Activated T-helper 1 cell treated with anti-CD3 and anti-CD28 coated beads, Interleukin-12 subunit alpha, Interleukin-12 subunit beta, Interleukin-2, Interleukin-4 antibody, amounts not matched to agents 30 ng/mL and 10 ng/mL and 1 ng/mL, durations not matched to agents 14 hours and 24 hours and 36 hours (primary cell): ENCODE data around the gene FOXN3. TPM values are rescaled to one million over a fixed set of nuclear protein-coding genes. Genes with fewer than 3 reads are reported as not detected.

Experiments
- DNase-seq: peaks from one replicate; pipeline ENCODE4 v3.0.0; 2021; ENCODE audit warnings: low spot score
- H3K27ac Mint-ChIP-seq: one replicate; pipeline ENCODE4 v1.8.0; 2021; ENCODE audit warnings: mild to moderate bottlenecking, mixed read lengths
- H3K27me3 Mint-ChIP-seq: one replicate; pipeline ENCODE4 v1.8.0; 2022; ENCODE audit warnings: mild to moderate bottlenecking, moderate library complexity, mixed read lengths; ENCODE audit not compliant: insufficient read depth
- H3K36me3 Mint-ChIP-seq: one replicate; pipeline ENCODE4 v1.8.0; 2021; ENCODE audit warnings: low read depth, mixed read lengths
- H3K4me1 Mint-ChIP-seq: one replicate; pipeline ENCODE4 v1.8.0; 2021; ENCODE audit warnings: low read depth, mixed read lengths
- H3K4me3 Mint-ChIP-seq: one replicate; pipeline ENCODE4 v1.8.0; 2021; ENCODE audit warnings: mild to moderate bottlenecking, moderate library complexity, mixed read lengths
- H3K9me3 Mint-ChIP-seq: one replicate; pipeline ENCODE4 v1.8.0; 2021; ENCODE audit warnings: mixed read lengths
- intact Hi-C: fragments of 100-400 bp; cut with micrococcal nuclease; formaldehyde crosslinking; loops from one replicate; pipeline ENCODE4 v1.15.1; 2024
- total RNA-seq: library from RNA; stranded (reverse); gene quantifications from 2 replicates; pipeline ENCODE4 v1.2.3, GENCODE V29; 2022

The FOXN3 gene
- total RNA-seq, 1 donor from 2014 or later = 86.9 TPM

GRCh38 chr14:89228921-89229639 lies 188.0 kb downstream of the FOXN3 start:
- intact Hi-C loops = loop anchor here (5.0 kb wide), 1 partner anchor 48 kb away; no protein-coding TSS in a partner anchor
- Mint-ChIP-seq H3K36me3 (peaks cover 5% of the 10 kb centered on the region), H3K27ac (no peak overlapping the region), H3K4me3 (no peak overlapping the region), H3K9me3 (no peaks in the 10 kb centered on the region), H3K4me1 (peaks cover 41% of the 10 kb centered on the region), H3K27me3 (no peaks in the 10 kb centered on the region)
- DNase-seq = no peak

DNA sequence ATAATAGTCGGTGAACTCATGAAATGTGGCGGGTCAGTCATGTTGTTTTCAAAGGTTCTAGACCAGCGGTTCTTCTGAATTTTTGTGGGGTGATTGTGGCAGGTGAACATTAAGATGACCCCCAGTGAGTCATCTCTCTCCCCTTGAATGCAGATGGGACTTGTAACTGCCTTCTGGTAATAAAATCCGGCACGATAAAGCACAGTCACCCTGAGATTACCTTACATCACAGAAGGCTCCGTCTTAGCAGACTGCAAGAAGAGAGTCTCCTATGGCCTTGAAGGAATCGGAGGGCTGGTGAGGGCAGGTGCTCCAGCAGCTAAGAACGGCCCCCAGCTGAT lies 189.6 kb downstream of the FOXN3 start:
- intact Hi-C loops = loop anchor here (5.0 kb wide), 1 partner anchor 50 kb away; no protein-coding TSS in a partner anchor
- no peak overlapping the region for H3K27ac Mint-ChIP-seq
- DNase-seq = no peak
- no peak overlapping the region for H3K4me3 Mint-ChIP-seq
- H3K9me3 Mint-ChIP-seq = no peaks in the 10 kb centered on the region
- H3K4me1 Mint-ChIP-seq = peaks cover 27% of the 10 kb centered on the region
- H3K27me3 Mint-ChIP-seq = no peaks in the 10 kb centered on the region
- peaks cover 5% of the 10 kb centered on the region for H3K36me3 Mint-ChIP-seq

- Mint-ChIP-seq H3K27me3 (no peaks in the 10 kb centered on the region), H3K4me1 (peaks cover 27% of the 10 kb centered on the region)
- intact Hi-C loops = loop anchor here (5.0 kb wide), 1 partner anchor 50 kb away; no protein-coding TSS in a partner anchor
These were observed 190.1 kb downstream of the FOXN3 start for GRCh38 chr14:89226801-89227495.

DNA sequence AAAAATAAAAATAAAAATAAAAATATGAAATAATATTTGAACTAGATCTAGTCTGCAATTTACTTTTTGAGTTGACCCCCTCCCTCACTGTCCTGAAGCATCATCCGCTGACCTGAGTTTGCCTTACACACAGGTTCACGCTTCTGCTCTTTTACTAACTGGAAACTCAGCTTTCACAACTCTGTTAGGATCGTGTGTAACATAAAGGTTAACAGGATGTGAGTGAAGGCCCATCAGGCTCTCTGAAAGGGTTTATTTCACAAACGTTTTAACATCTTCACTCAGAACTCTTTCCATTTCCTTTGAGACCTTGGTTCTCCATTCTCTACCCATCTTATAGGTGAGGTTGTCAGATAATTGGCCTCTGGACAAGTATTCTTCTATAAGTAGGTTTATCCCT lies 191.4 kb downstream of the FOXN3 start:
- no peaks in the 10 kb centered on the region for H3K9me3 Mint-ChIP-seq
- H3K4me3 Mint-ChIP-seq = no peak overlapping the region
- peaks cover 38% of the 10 kb centered on the region for H3K4me1 Mint-ChIP-seq
- DNase-seq = no peak
- peak overlapping the region; percentile 82 for H3K27ac Mint-ChIP-seq
- peaks cover 5% of the 10 kb centered on the region for H3K36me3 Mint-ChIP-seq
- intact Hi-C loops = loop anchor here (5.0 kb wide), 1 partner anchor 52 kb away; no protein-coding TSS in a partner anchor
- H3K27me3 Mint-ChIP-seq = no peaks in the 10 kb centered on the region

More at GRCh38 chr14:89226801-89227495, 190.1 kb downstream of the FOXN3 start:
- Mint-ChIP-seq H3K36me3 (peaks cover 5% of the 10 kb centered on the region), H3K27ac (no peak overlapping the region), H3K4me3 (no peak overlapping the region), H3K9me3 (no peaks in the 10 kb centered on the region)
- DNase-seq = no peak

DNA sequence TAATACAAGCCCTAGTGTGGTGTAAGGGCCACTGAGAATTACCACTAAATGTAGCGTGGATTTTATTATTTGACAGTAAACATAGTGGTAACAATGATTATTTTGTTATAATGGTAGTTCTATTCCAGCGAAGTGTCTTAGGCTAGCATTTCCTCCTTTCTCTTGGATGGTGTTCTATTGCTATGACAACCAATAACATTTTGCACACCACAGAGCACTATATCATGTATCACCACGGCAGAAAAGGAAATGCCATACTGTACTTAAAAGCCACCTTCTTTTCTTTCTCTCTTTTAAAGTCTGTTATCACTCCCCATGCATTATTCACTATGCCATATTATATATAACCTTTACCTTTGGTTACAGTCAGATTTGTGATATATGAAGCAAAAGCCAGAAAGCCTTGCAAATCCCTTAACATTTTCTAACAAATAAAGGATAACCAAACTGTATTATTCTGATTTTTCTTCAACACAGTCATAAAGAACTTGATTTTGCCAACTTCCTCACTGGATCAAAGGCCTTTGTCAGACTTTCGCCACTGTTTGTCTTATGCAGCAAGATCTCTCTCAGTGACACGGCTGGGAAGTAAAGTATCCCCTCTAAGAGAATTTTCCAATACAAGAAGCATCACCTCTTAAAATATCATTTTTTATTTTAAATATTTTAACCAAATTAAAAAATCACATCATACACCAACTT lies 195.8 kb downstream of the FOXN3 start:
- intact Hi-C loops = no loop called here
- H3K36me3 Mint-ChIP-seq = peaks cover 10% of the 10 kb centered on the region
- no peaks in the 10 kb centered on the region for H3K9me3 Mint-ChIP-seq
- peaks cover 23% of the 10 kb centered on the region for H3K4me1 Mint-ChIP-seq
- no peak for DNase-seq
- H3K4me3 Mint-ChIP-seq = no peak overlapping the region
- H3K27ac Mint-ChIP-seq = no peak overlapping the region
- no peaks in the 10 kb centered on the region for H3K27me3 Mint-ChIP-seq

- peaks cover 13% of the 10 kb centered on the region for H3K4me1 Mint-ChIP-seq
- no peak for DNase-seq
- H3K27me3 Mint-ChIP-seq = no peaks in the 10 kb centered on the region
- no peak overlapping the region for H3K27ac Mint-ChIP-seq
- peaks cover 10% of the 10 kb centered on the region for H3K36me3 Mint-ChIP-seq
- intact Hi-C loops = no loop called here
- H3K4me3 Mint-ChIP-seq = no peak overlapping the region
- H3K9me3 Mint-ChIP-seq = no peaks in the 10 kb centered on the region
These were observed 198.0 kb downstream of the FOXN3 start for GRCh38 chr14:89219051-89219450.

- intact Hi-C loops = no loop called here
- Mint-ChIP-seq H3K4me1 (peaks cover 13% of the 10 kb centered on the region), H3K36me3 (peaks cover 10% of the 10 kb centered on the region), H3K27me3 (no peaks in the 10 kb centered on the region), H3K4me3 (no peak overlapping the region), H3K9me3 (no peaks in the 10 kb centered on the region), H3K27ac (no peak overlapping the region)
- DNase-seq = no peak
These were observed 199.1 kb downstream of the FOXN3 start for GRCh38 chr14:89217891-89218290.

DNA sequence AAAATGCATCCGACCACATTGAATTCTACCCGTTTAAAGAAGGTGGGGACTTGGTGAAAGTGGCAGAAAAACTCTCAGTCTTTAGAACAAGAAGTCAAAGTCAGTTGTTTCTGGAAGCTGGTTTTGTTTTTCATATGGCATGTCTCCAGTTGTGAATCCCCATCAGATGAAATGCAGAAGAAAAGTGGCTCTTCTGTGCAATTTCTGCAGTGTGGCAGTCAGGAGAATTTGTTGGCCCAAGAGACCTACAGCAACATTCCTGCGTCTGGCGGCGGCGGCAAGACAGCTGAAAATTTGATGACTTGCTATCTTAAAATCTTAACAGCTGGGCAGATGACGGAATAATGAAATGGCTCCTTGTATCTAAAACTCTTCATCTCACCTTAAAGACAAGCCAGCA lies 201.5 kb downstream of the FOXN3 start:
- no peak overlapping the region for H3K4me3 Mint-ChIP-seq

GRCh38 chr14:89215114-89215513 lies 201.9 kb downstream of the FOXN3 start:
- intact Hi-C loops = no loop called here
- peaks cover 9% of the 10 kb centered on the region for H3K36me3 Mint-ChIP-seq
- no peak overlapping the region for H3K4me3 Mint-ChIP-seq
- no peak overlapping the region for H3K27ac Mint-ChIP-seq
- H3K9me3 Mint-ChIP-seq = no peaks in the 10 kb centered on the region
- H3K27me3 Mint-ChIP-seq = no peaks in the 10 kb centered on the region
- DNase-seq = no peak
- peaks cover 2% of the 10 kb centered on the region for H3K4me1 Mint-ChIP-seq

More for the DNA sequence above, 201.5 kb downstream of the FOXN3 start:
- Mint-ChIP-seq H3K27ac (no peak overlapping the region), H3K27me3 (no peaks in the 10 kb centered on the region), H3K36me3 (peaks cover 9% of the 10 kb centered on the region), H3K4me1 (peaks cover 2% of the 10 kb centered on the region), H3K9me3 (no peaks in the 10 kb centered on the region)
- intact Hi-C loops = no loop called here
- no peak for DNase-seq

DNA sequence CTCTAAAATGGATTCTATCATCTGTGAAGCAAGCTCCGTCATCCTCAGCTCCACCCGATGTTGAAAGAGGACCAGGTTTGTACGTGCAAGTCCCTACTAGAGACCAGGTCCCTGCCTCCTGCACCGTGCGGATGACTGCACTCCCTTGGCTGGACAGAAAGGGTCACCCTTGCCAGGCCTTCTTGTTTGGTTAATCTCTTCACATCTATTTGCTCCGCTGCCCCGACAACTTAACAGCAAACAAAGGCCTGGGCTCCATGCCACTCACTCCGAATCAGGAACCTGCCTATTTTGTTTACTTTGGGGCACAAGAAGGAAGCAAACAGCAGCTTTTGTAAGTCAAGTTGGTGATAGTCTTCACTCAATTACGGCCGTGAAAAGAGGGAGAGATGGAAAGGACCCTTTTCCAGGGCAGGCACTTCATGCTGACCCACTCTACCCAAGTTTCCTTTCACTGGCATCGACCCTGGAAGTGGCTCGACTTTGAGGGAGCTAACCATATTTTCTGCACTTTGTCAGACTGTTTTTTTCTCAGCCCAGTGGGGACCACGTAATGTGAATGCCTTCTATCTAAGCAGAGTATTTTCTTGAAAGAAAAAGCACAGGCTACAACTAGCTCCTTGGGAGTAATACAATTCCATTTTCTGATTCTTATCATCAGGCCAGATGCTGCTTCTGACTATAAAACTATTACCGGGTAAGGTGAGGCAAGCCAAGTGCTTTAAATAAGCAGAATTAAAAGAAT lies 202.6 kb downstream of the FOXN3 start:
- Mint-ChIP-seq H3K9me3 (no peaks in the 10 kb centered on the region), H3K27ac (no peak overlapping the region), H3K4me3 (no peak overlapping the region), H3K36me3 (peaks cover 9% of the 10 kb centered on the region), H3K4me1 (peaks cover 7% of the 10 kb centered on the region), H3K27me3 (no peaks in the 10 kb centered on the region)
- DNase-seq = no peak
- intact Hi-C loops = no loop called here

DNA sequence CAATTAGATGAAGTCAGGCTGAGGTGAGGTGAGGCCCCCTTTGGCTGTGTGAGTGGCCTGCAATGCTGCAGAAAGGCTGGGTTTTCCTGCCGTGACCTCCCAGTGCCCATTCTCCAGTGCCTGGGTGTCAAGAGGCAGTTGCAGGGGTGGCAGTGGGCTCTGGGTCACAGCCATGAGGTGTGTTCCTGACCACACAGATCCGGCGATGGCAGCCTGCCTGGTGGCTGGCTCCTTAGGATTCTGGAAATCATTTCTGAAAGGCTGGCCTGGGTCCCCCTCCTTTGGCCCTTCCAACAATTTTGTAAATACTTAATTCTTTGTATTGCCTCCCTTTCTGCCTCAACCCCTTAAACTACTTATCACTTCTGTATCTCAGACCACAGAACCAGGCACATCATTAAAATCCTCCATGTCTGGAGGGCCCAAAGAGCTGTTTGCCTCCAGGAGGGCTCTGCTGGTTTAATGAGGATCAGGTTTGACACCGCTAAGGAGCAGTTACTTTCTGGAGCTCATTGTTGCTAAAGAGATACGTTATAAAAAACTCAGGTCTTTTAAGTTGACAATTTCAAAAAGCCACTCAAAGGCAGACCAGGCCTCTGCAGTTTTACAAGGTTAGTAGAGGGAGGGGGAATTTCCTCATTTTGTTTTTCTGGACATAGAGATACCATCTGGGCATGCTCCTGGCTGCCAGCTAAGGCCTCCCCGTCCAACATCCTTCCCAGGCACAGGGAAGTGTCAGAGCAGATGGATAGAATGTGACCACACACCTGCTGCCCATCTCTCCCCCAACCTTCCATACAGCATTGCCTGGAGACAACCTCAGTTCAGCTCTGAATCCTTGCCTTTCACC lies 204.4 kb downstream of the FOXN3 start:
- H3K27ac Mint-ChIP-seq = no peak overlapping the region
- no peak overlapping the region for H3K4me3 Mint-ChIP-seq
- DNase-seq = no peak
- H3K4me1 Mint-ChIP-seq = peaks cover 7% of the 10 kb centered on the region
- peaks cover 4% of the 10 kb centered on the region for H3K36me3 Mint-ChIP-seq
- intact Hi-C loops = no loop called here
- H3K9me3 Mint-ChIP-seq = no peaks in the 10 kb centered on the region
- no peaks in the 10 kb centered on the region for H3K27me3 Mint-ChIP-seq

DNA sequence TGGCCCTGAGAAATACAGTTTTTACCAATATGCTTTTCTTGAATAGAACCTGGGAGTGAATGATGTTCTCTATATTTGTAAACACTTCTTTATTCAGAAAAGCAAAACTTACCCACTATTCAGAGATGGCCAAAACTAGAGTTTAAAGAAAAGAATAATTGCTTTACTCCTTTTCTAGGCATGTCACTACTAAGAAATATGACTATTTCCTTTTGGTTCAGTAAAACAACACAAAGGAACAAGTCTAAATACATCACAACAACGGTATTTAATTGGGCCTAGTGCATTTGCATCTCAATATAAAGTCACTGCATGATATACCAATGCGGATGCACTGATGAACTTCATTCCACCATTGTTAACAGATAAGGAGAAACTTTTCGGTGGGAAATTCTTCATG lies 207.5 kb downstream of the FOXN3 start:
- peaks cover 9% of the 10 kb centered on the region for H3K36me3 Mint-ChIP-seq
- no peak for DNase-seq
- intact Hi-C loops = no loop called here
- no peaks in the 10 kb centered on the region for H3K27me3 Mint-ChIP-seq
- H3K4me3 Mint-ChIP-seq = no peak overlapping the region
- peaks cover 7% of the 10 kb centered on the region for H3K4me1 Mint-ChIP-seq
- H3K27ac Mint-ChIP-seq = no peak overlapping the region
- no peaks in the 10 kb centered on the region for H3K9me3 Mint-ChIP-seq
